Stimulated activated CD8-positive, alpha-beta memory T cell treated with anti-CD3 and anti-CD28 coated beads, Interleukin-4, amount 100 ng/mL, for 24 hours (primary cell): ENCODE data around the gene SCN2A.
"Not testable (repeated sequence)": the region's sequence is repeated elsewhere in the genome, so short reads cannot be mapped to it uniquely, and the experiment has no call there.

Source experiments
- DNase-seq: peaks from one replicate; pipeline ENCODE4 v3.0.0-alpha.2; 2020; ENCODE audit warnings: low read depth

Gene SCN2A

GRCh38 chr2:165253178-165253577, 14.0 kb downstream of the SCN2A start:
- no peak for DNase-seq

- DNase-seq, result no peak
These were observed 17.4 kb downstream of the SCN2A start for GRCh38 chr2:165256618-165257017.

DNA sequence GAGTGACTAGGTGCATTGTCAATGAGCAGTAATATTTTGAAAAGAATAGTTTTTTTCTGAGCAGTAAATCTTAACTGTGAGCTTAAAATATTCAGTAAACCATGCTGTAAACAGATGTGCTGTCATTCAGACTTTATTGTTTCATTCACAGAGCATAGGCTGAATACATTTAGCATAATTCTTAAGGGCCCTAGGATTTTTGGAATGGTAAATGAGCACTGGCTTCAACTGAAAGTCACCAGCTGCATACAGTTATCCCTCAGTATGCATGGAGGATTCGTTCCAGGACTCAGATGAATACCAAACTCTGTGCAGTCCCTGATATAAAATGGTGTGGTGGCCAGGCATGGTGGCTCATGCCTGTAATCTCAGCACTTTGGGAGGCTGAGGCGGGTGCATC, 21.1 kb downstream of the SCN2A start:
- DNase-seq, result not testable (repeated sequence)

DNA sequence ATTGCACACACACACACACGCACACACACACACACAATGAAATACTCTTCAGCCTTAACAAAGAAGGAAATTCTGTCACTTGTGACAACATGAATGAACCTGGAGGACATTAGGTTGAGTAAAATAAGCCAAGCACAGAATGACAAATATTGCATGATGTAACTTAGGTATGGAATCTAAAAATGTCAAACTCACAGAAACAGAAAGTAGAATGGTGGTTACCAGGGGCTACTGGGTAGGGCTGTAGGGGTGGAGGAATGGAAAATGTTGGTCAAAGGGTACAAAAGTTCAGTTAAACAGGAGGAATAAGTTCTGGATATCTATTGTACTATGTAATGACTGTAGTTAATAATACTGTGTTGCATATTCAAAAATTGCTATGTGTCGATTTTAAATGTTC, 29.5 kb downstream of the SCN2A start:
- DNase-seq, result no peak

DNA sequence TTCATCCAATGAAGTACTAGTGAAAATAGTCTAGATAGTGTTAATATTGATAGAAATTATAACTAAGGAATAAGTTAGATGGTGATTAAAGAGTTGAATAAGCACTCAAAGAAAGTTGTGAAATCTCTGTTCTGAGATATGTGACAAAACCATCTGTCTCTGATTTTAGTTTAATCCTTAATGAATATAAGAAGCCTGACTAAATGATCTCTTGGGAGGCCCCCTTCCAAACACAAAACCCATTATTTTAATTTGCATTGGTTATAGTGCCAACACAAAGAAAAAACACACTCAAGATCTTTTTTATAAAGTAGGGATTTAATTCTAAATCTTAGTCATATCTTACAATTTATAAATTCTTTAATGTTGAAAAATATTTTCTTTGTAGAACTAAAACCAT, 34.0 kb downstream of the SCN2A start:
- DNase-seq, result no peak

DNA sequence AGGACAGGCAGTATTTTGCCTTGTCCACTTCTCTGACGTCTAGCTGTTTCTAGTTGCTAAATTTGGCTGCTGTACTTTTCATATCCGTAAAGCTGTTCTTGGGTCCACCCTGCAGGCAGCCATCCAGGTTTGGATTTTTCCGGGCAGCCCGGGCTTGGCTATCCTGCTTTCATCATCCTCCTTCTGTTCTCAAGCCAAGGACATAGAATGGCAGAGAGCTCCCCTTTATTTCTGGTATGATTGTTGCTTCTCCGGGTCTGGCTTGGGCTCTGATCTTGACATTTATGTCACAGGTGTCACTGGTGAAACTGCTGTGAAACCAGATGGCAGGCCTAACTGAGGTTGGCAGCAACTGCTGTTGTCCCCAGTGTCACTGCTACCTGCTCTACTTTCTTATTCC, 35.5 kb downstream of the SCN2A start:
- DNase-seq, result no peak

DNA sequence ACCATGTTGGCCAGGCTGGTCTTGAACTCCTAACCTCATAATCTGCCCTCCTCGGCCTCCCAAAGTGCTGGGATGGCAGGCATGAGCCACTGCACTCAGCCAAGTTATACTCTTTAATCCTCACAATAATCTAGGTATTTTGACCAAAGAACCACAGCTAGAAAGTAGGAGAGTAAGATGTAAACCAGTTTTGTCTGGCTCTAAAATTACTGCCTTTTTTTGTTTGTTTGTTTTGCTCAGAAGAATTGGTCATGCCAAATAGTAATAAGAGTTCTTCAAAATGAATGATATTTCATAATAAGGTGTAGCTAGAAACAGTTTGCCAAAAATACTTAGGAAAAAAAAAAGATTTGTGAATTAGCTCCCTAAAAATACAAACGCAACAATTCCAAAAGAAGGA, 36.7 kb downstream of the SCN2A start:
- no peak for DNase-seq

- DNase-seq, result no peak
These were observed 38.1 kb downstream of the SCN2A start for GRCh38 chr2:165277295-165277694.

DNA sequence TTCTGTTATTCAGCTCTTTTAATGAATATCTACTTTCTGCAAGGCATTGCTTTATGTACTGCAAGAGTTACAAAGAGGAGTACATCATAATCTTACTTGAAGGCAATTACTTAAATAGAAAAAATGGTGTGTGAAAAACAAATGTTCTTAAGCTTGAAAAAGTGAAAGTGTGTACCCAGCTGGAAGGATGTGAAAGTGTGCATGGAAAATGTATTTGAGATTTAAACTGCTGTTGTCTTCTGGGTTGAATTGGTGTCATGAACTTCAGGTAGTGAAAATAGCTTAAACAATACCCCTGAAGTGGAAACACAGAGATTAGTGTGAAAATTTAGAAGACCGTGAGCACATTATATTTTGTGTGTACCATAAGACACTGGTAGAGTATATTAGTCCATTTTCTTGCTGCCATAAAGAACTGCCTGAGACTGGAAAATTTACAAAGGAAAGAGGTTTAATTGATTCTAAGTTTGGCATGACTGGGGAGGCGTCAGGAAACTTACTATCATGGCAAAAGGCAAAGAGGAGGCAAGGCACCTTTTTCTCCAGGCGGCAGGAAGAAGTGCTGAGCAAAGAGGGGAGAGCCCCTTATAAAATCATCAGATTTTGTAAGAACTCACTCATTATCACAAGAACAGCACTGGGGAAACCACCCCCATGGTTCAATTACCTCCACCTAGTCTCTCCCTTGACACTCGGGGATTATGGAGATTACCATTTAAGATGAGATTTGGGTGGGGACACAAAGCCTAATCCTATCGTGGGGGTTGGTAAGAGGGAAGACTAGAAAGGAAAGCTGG, 38.8 kb downstream of the SCN2A start:
- no peak for DNase-seq

DNA sequence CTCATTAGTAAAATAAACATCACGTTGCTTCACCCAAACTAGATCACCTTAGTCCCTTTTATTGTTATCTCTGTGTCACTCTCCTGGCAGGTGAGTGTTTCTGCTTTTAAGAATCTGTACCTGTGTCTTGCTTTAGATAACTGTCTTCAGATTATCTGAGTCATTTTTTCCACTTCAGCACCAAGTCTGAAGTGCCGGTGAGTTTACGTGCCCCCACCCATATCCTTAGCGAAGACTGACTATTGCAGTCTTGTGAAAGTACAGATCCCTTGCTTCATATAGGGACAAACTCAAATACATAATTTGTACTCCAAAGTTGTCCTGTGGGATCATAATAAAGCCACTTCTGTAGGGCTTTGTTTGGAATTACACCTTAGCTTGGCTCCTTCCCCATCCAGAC, 41.1 kb downstream of the SCN2A start:
- DNase-seq, result no peak

- DNase-seq, result no peak
These were observed 42.2 kb downstream of the SCN2A start for GRCh38 chr2:165281387-165281786.

GRCh38 chr2:165283342-165283741, 44.1 kb downstream of the SCN2A start:
- DNase-seq, result no peak

- DNase-seq, result no peak
These were observed 48.0 kb downstream of the SCN2A start for GRCh38 chr2:165287094-165287778.

- no peak for DNase-seq
These were observed 49.9 kb downstream of the SCN2A start for GRCh38 chr2:165289069-165289468.

DNA sequence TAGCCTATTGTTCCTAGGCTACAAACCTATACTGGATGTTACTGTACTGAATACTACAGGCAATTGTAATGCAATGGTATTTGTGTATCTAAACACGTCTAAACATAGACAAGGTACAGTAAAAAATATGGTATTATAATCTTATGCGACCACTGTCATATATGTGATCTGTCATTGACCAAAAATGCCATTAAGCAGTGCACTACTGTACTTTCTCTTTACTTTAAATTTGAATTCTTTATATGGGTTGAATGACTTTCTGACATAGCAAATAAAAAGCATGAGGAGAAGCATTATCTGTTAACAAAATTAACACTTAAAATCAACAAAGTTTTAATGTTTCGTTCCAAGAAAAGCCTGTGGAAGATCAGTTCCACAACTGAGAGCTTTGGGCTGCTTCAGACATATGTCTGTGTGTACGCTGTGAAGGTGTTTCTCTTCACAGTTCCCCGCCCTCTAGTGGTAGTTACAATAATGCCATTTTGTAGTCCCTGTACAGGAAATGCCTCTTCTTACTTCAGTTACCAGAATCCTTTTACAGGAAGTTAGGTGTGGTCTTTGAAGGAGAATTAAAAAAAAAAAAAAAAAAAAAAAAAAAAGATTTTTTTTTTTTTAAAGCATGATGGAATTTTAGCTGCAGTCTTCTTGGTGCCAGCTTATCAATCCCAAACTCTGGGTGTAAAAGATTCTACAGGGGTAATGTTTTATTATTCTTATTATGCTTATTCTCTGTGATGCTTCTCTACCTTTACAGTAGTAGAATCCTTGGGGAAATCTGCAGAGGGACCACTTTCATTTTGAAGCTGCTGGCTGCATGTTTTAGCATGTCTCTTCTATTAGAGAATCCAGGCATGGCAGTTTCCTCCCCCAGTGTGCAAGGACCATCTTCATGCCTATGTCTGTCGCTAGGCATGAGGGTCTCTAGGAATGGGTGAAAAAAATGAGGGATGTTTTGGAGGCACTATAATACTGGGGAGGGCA, 54.5 kb downstream of the SCN2A start:
- DNase-seq, result no peak

DNA sequence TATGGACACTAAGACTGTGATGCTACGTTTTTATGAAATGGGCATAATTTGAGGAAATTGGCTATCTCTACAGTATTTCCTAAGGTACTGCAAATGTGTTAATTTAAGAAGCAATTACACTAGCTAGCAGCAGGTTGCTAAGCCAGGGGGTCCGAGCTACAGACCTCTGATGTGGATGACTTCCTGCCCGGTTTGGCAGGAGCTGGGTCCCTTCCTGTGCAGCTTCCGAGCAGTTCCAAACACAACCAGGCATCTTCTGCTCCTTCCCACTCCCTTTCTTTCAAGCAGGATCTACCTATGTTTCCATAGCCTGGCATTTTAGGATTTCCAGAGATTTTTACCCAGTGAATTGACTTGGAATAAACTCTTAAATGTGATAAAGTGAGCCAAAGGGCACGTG, 55.7 kb downstream of the SCN2A start:
- DNase-seq, result no peak

- no peak for DNase-seq
These were observed 56.4 kb downstream of the SCN2A start for GRCh38 chr2:165295643-165296042.

DNA sequence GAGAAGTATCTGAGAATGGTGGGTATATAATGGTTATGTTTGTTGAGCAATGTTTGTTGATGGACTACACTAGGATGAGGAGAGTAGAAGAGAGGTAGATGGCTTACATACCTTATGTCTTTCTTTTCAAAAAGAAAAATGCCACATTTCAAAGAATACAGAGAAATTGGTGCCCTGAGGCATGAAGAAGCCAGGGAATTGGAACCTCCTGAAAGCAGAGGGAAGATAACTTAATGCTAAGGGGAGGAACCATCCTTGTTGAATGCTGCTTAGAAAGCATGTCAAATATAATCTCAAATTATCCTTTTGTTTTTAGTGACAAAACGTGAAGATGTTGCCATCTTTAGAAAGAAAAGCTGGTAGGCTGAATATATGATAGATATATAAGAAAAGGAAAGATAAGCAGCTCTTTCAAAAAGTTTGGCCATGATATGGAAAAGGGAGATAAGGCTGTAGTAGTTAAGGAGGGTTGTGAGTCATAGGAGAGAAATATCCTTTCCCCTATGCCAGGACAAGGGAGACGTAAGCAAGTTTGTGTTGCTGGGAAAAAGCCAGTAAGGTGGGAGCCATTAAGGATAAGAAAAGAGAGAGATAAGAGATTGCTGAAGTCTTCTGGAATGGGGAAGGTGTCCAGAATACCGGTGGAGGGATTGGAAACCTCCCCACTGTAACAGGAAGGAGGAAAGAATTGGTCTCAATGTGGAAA, 66.3 kb downstream of the SCN2A start:
- no peak for DNase-seq

DNA sequence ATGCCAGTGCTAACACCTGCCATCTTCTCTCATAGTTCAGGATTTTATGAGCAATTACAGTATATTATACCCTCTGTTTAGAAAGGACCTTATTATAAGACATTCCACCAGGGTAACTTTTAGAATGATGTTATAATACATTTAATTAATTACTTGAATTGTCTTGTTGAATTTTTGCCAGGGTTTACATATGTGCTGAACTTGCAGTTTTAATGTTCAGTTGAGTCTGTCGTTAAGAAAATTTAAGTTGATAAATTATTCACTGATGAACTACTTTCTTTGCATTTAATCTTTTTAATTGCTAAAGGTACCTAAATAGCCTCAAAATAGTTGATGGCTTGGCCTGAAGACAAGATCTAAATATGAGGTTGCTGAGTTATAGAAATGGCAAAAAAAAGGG, 68.1 kb downstream of the SCN2A start:
- no peak for DNase-seq

GRCh38 chr2:165311949-165312348, 72.7 kb downstream of the SCN2A start:
- DNase-seq, result no peak

GRCh38 chr2:165312999-165313398, 73.8 kb downstream of the SCN2A start:
- DNase-seq, result no peak

GRCh38 chr2:165313509-165313908, 74.3 kb downstream of the SCN2A start:
- no peak for DNase-seq
